Vagina (tissue), 2 donors: Measurements from ENCODE around the gene LRRTM3. TPM values are rescaled to one million over a fixed set of nuclear protein-coding genes. Genes with fewer than 3 reads are reported as not detected.

Experiments used
- DNase-seq, 2 donors: peaks; one replicate each; pipeline ENCODE4 v3.0.0-alpha.2; 2017; ENCODE audit errors: extremely low spot score in 2 of 2
- H3K27ac ChIP-seq: fragments of 200-600 bp; sonication (generic); one replicate; pipeline ENCODE4 v1.5.1; 2019
- H3K27me3 ChIP-seq: fragments of 200-600 bp; sonication (generic); one replicate; pipeline ENCODE4 v1.5.1; 2019
- H3K36me3 ChIP-seq, 2 donors: fragments of 200-600 bp; sonication (generic); one replicate each; pipeline ENCODE4 v1.5.1; 2017 to 2019
- H3K4me1 ChIP-seq: fragments of 200-600 bp; sonication (generic); one replicate; pipeline ENCODE4 v1.5.1; 2019
- H3K4me3 ChIP-seq, 2 donors: fragments of 200-600 bp; sonication (generic); 1 replicate in 1 of 2; 2 replicates in 1 of 2; pipeline ENCODE4 v1.5.1; 2016 to 2019
- H3K9me3 ChIP-seq: fragments of 200-600 bp; sonication (generic); one replicate; pipeline ENCODE4 v1.5.1; 2019
- CTCF ChIP-seq, 3 experiments: fragments of 450-650 bp in 2 of 3; fragments of 200-600 bp in 1 of 3; sonication (generic) in 1 of 3; IDR thresholded peaks; one replicate each; pipeline ENCODE4 v1.5.1; 2017 to 2019; ENCODE audit warnings: antibody characterized with exemption in 3 of 3, mild to moderate bottlenecking in 2 of 3, moderate library complexity in 2 of 3
- POLR2A ChIP-seq, 2 donors: fragments of 450-650 bp; IDR thresholded peaks; one replicate each; pipeline ENCODE4 v1.6.1; 2017; ENCODE audit warnings: antibody characterized with exemption in 2 of 2, mild to moderate bottlenecking in 2 of 2, moderate library complexity in 2 of 2
- POLR2AphosphoS5 ChIP-seq, 2 donors: sonication (generic); formaldehyde crosslinking; IDR thresholded peaks; one replicate each; pipeline ENCODE4 v1.9.0; 2017; ENCODE audit warnings: antibody characterized with exemption in 2 of 2, mild to moderate bottlenecking in 2 of 2, low read depth in 1 of 2; ENCODE audit not compliant: insufficient read depth in 1 of 2
- intact Hi-C: fragments of 100-400 bp; cut with DNase I; formaldehyde crosslinking; loops from one replicate; pipeline ENCODE4 v1.15.1; 2023
- total RNA-seq: library from RNA; depleted of rRNA; stranded (reverse); fragments of >200 nt; gene quantifications from one replicate; pipeline ENCODE4 v1.2.3, GENCODE V29; 2016

Gene LRRTM3
- total RNA-seq, 1 donor from 2014 or later = 0.25 TPM

GRCh38 chr10:66980246-66980815 is 54.5 kb downstream of the LRRTM3 start:
- TF ChIP-seq POLR2A (IDR thresholded peaks at IDR 0.05) (no peak), CTCF (IDR thresholded peaks at IDR 0.05) (no peak), POLR2AphosphoS5 (IDR thresholded peaks at IDR 0.05; ENCODE audit: insufficient read depth in 1 of 2, low read depth in 1 of 2) (no peak)
- Histone ChIP-seq H3K27me3 (no peaks in the 10 kb centered on the region), H3K4me3 (no peak overlapping the region), H3K36me3 (no peaks in the 10 kb centered on the region), H3K9me3 (no peaks in the 10 kb centered on the region), H3K27ac (no peak overlapping the region), H3K4me1 (no peaks in the 10 kb centered on the region)
- DNase-seq = no peak
- intact Hi-C loops = no loop called here

- TF ChIP-seq CTCF (IDR thresholded peaks at IDR 0.05) (no peak), POLR2AphosphoS5 (IDR thresholded peaks at IDR 0.05; ENCODE audit: insufficient read depth in 1 of 2, low read depth in 1 of 2) (no peak), POLR2A (IDR thresholded peaks at IDR 0.05) (no peak)
These were observed 55.7 kb downstream of the LRRTM3 start for GRCh38 chr10:66981361-66982052.

GRCh38 chr10:66982053-66982420 is 56.2 kb downstream of the LRRTM3 start:
- DNase-seq = no peak
- H3K9me3 ChIP-seq = no peaks in the 10 kb centered on the region
- no peaks in the 10 kb centered on the region for H3K36me3 ChIP-seq
- intact Hi-C loops = no loop called here
- H3K27me3 ChIP-seq = no peaks in the 10 kb centered on the region
- no peak overlapping the region for H3K4me3 ChIP-seq
- no peak for TF ChIP-seq POLR2AphosphoS5 (IDR thresholded peaks at IDR 0.05; ENCODE audit: insufficient read depth in 1 of 2, low read depth in 1 of 2)
- no peak for TF ChIP-seq CTCF (IDR thresholded peaks at IDR 0.05)
- TF ChIP-seq POLR2A (IDR thresholded peaks at IDR 0.05) = no peak
- H3K4me1 ChIP-seq = no peaks in the 10 kb centered on the region
- H3K27ac ChIP-seq = no peak overlapping the region

More at GRCh38 chr10:66981361-66982052, 55.7 kb downstream of the LRRTM3 start:
- Histone ChIP-seq H3K27ac (no peak overlapping the region), H3K4me1 (no peaks in the 10 kb centered on the region), H3K4me3 (no peak overlapping the region), H3K27me3 (no peaks in the 10 kb centered on the region), H3K36me3 (no peaks in the 10 kb centered on the region), H3K9me3 (no peaks in the 10 kb centered on the region)
- intact Hi-C loops = no loop called here
- DNase-seq = no peak

GRCh38 chr10:66982792-66983474 is 57.1 kb downstream of the LRRTM3 start:
- TF ChIP-seq POLR2AphosphoS5 (IDR thresholded peaks at IDR 0.05; ENCODE audit: insufficient read depth in 1 of 2, low read depth in 1 of 2) = no peak
- no peak for TF ChIP-seq CTCF (IDR thresholded peaks at IDR 0.05)
- TF ChIP-seq POLR2A (IDR thresholded peaks at IDR 0.05) = no peak
- no peak for DNase-seq
- Histone ChIP-seq H3K4me1 (no peaks in the 10 kb centered on the region), H3K27ac (no peak overlapping the region), H3K9me3 (no peaks in the 10 kb centered on the region), H3K4me3 (no peak overlapping the region), H3K27me3 (no peaks in the 10 kb centered on the region), H3K36me3 (no peaks in the 10 kb centered on the region)
- intact Hi-C loops = no loop called here

GRCh38 chr10:66983475-66983818 is 57.6 kb downstream of the LRRTM3 start:
- Histone ChIP-seq H3K9me3 (no peaks in the 10 kb centered on the region), H3K36me3 (no peaks in the 10 kb centered on the region), H3K27ac (no peak overlapping the region), H3K4me3 (no peak overlapping the region), H3K4me1 (no peaks in the 10 kb centered on the region), H3K27me3 (no peaks in the 10 kb centered on the region)
- TF ChIP-seq POLR2A (IDR thresholded peaks at IDR 0.05) (no peak), CTCF (IDR thresholded peaks at IDR 0.05) (no peak)
- DNase-seq = no peak
- intact Hi-C loops = no loop called here
